Endodermal cell (in vitro differentiated cells): Measurements from ENCODE around the gene RALA. TPM values are rescaled to one million over a fixed set of nuclear protein-coding genes. Genes with fewer than 3 reads are reported as not detected.
A peak's percentile ranks its signal among the peaks of the same experiment; 100 is the strongest.

ENCODE experiments used
- DNase-seq: peaks from one replicate; pipeline ENCODE4 v3.0.0-alpha.2; 2017
- H3K27ac ChIP-seq: 2 replicates; pipeline ENCODE4 v1.5.1; 2013; ENCODE audit warnings: mild to moderate bottlenecking, low read depth, low read length, moderate library complexity
- H3K27me3 ChIP-seq: 2 replicates; pipeline ENCODE4 v1.6.1; 2013; ENCODE audit warnings: mild to moderate bottlenecking, low read length, moderate library complexity; ENCODE audit not compliant: insufficient read depth, control insufficient read depth, poor library complexity, severe bottlenecking
- H3K36me3 ChIP-seq: 2 replicates; pipeline ENCODE4 v1.7.0; 2013; ENCODE audit warnings: mild to moderate bottlenecking, low read length, moderate library complexity; ENCODE audit not compliant: control insufficient read depth, insufficient read depth
- H3K4me1 ChIP-seq: one replicate; pipeline ENCODE4 v1.7.0; 2013; ENCODE audit warnings: low read length; ENCODE audit not compliant: control insufficient read depth, insufficient read depth
- H3K4me3 ChIP-seq: 2 replicates; pipeline ENCODE4 v1.5.1; 2013; ENCODE audit warnings: mild to moderate bottlenecking, low read length, moderate library complexity
- H3K9ac ChIP-seq: 2 replicates; pipeline ENCODE4 v1.6.1; 2013; ENCODE audit warnings: mild to moderate bottlenecking, low read length, moderate library complexity; ENCODE audit not compliant: poor library complexity, severe bottlenecking; ENCODE audit errors: extremely low read depth
- H3K9me3 ChIP-seq: 2 replicates; pipeline ENCODE4 v1.6.1; 2013; ENCODE audit warnings: mild to moderate bottlenecking, low read length, moderate library complexity; ENCODE audit not compliant: control insufficient read depth
- H3K27ac Mint-ChIP-seq: 2 replicates; pipeline ENCODE4 v1.8.0; 2020; ENCODE audit warnings: mixed read lengths
- H3K27me3 Mint-ChIP-seq: 2 replicates; pipeline ENCODE4 v1.8.0; 2021; ENCODE audit warnings: mild to moderate bottlenecking, mixed read lengths; ENCODE audit not compliant: insufficient read depth
- H3K36me3 Mint-ChIP-seq: 2 replicates; pipeline ENCODE4 v1.8.0; 2020; ENCODE audit warnings: low read depth, mixed read lengths
- H3K4me1 Mint-ChIP-seq: 2 replicates; pipeline ENCODE4 v1.8.0; 2020; ENCODE audit warnings: mixed read lengths
- H3K4me3 Mint-ChIP-seq: 2 replicates; pipeline ENCODE4 v1.8.0; 2020; ENCODE audit warnings: mild to moderate bottlenecking, moderate library complexity, mixed read lengths
- H3K9me3 Mint-ChIP-seq: 2 replicates; pipeline ENCODE4 v1.8.0; 2020; ENCODE audit warnings: mild to moderate bottlenecking, mixed read lengths
- CTCF ChIP-seq: fragments of 200-600 bp; sonication (generic); conservative IDR thresholded peaks from 2 replicates; pipeline ENCODE4 v1.5.0; 2021; ENCODE audit warnings: antibody characterized with exemption, mild to moderate bottlenecking
- WGBS, 2 experiments: methylation state at CpG; one replicate each; pipeline versions ENCODE4 v1.1.5 to v1.1.7; 2013; ENCODE audit warnings: missing lambda C conversion rate in 2 of 2, mixed read lengths in 1 of 2; ENCODE audit not compliant: insufficient coverage in 1 of 2, insufficient read length in 1 of 2; 5-methylcytosine and 5-hydroxymethylcytosine counted together
- total RNA-seq, 2 donors: library from RNA; stranded (reverse); fragmentation: NEBNext Ultra II Directional in 1 of 2; extraction: Animal tissue kit (Norgen Biotek cat#: 25700) in 1 of 2; gene quantifications; 2 replicates in 1 of 2; 3 replicates in 1 of 2; pipeline ENCODE4 v1.2.1, GENCODE V29; 2021

RALA gene
- total RNA-seq, 2 donors from 2014 or later = 43.9 to 46.4 TPM

DNA sequence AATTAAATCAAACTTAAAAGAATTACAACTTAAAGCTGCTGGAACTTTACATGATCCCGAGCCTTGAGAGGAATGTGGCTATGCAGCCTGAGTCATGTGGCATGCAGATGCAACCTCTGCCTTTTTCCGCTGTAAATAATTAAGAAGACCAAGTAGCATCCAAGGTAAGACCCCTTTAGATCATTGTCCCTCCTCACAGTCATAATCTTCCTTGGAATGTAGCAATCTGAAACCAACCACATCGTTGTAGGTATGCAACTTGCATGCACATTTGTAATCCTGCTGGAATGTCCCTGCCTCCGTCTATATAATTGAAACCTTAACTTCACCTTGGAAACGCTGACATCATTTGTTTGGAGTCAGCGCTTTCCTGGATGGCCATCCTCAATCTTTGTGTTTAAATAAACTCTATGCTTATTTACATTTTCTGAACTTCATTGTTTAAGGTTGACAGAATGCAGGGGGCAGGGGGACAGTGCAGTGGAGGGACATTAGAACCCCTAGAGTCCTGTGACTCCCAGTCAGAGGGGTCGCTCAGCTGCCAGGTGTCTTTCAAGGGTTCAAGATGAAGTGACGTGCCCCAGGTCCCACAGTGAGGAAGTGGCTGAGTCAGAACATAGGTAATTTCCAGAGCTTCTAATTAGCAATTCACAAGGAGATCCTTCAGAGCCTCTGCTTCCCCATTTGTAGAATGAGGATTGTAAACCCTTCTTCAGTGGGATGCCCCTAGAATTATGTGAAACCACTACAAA is 110.7 kb downstream of the RALA start:
- 26 to 38% methylated on average over 5 to 8 of the region's 8 CpGs for WGBS, 2 experiments
- H3K4me3 Mint-ChIP-seq = peak overlapping the region; percentile 74
- peak overlapping the region; percentile 58 for H3K27ac ChIP-seq

GRCh38 chr7:39734633-39735004 is 111.2 kb downstream of the RALA start:
- peak overlapping the region; percentile 89 for H3K9ac ChIP-seq
- H3K27ac ChIP-seq = no peak overlapping the region
- DNase-seq = no peak
- peaks cover 15% of the 10 kb centered on the region for H3K27me3 ChIP-seq
- H3K36me3 ChIP-seq = no peaks in the 10 kb centered on the region
- peaks cover 21% of the 10 kb centered on the region for H3K27me3 Mint-ChIP-seq
- H3K27ac Mint-ChIP-seq = peak overlapping the region; percentile 80
- peaks cover 27% of the 10 kb centered on the region for H3K4me1 Mint-ChIP-seq
- peak overlapping the region; percentile 82 for H3K4me3 ChIP-seq
- peaks cover 2% of the 10 kb centered on the region for H3K36me3 Mint-ChIP-seq
- no peaks in the 10 kb centered on the region for H3K9me3 Mint-ChIP-seq
- no peaks in the 10 kb centered on the region for H3K9me3 ChIP-seq
- H3K4me1 ChIP-seq = peaks cover 6% of the 10 kb centered on the region
- no peak for TF ChIP-seq CTCF
- 66 to 78% methylated on average over 1 to 2 of the region's 2 CpGs for WGBS, 2 experiments
- peak overlapping the region; percentile 74 for H3K4me3 Mint-ChIP-seq

More for the DNA sequence above, 110.7 kb downstream of the RALA start:
- H3K9ac ChIP-seq = peak overlapping the region; percentile 89
- no peaks in the 10 kb centered on the region for H3K9me3 ChIP-seq
- H3K27ac Mint-ChIP-seq = peak overlapping the region; percentile 96
- no peaks in the 10 kb centered on the region for H3K36me3 ChIP-seq
- TF ChIP-seq CTCF = no peak
- H3K9me3 Mint-ChIP-seq = no peaks in the 10 kb centered on the region
- peak overlapping the region; percentile 82 for H3K4me3 ChIP-seq
- peaks cover 27% of the 10 kb centered on the region for H3K4me1 Mint-ChIP-seq
- H3K4me1 ChIP-seq = peaks cover 6% of the 10 kb centered on the region
- H3K36me3 Mint-ChIP-seq = peaks cover 2% of the 10 kb centered on the region
- peak; percentile 75 for DNase-seq
- peaks cover 21% of the 10 kb centered on the region for H3K27me3 Mint-ChIP-seq
- peaks cover 15% of the 10 kb centered on the region for H3K27me3 ChIP-seq

GRCh38 chr7:39735903-39736302 is 112.5 kb downstream of the RALA start:
- Histone ChIP-seq H3K36me3 (no peaks in the 10 kb centered on the region), H3K9me3 (no peaks in the 10 kb centered on the region), H3K27ac (no peak overlapping the region), H3K9ac (no peak overlapping the region), H3K4me3 (peak overlapping the region; percentile 39), H3K4me1 (peaks cover 6% of the 10 kb centered on the region), H3K27me3 (peaks cover 15% of the 10 kb centered on the region)
- peak; percentile 65 for DNase-seq
- peaks cover 19% of the 10 kb centered on the region for H3K27me3 Mint-ChIP-seq
- TF ChIP-seq CTCF = no peak
- peaks cover 2% of the 10 kb centered on the region for H3K36me3 Mint-ChIP-seq
- no peak overlapping the region for H3K4me3 Mint-ChIP-seq
- 69 to 85% methylated on average over 3 to 4 of the region's 4 CpGs for WGBS, 2 experiments
- H3K27ac Mint-ChIP-seq = peak overlapping the region; percentile 57
- peaks cover 27% of the 10 kb centered on the region for H3K4me1 Mint-ChIP-seq
- no peaks in the 10 kb centered on the region for H3K9me3 Mint-ChIP-seq
